GM04504 (cell line): ENCODE measurements around the gene ATP6V0D1.

Experiments used
- DNase-seq: peaks from one replicate; pipeline ENCODE4 v3.0.0-alpha.2; 2012; ENCODE audit warnings: low read depth

ATP6V0D1 gene

DNA sequence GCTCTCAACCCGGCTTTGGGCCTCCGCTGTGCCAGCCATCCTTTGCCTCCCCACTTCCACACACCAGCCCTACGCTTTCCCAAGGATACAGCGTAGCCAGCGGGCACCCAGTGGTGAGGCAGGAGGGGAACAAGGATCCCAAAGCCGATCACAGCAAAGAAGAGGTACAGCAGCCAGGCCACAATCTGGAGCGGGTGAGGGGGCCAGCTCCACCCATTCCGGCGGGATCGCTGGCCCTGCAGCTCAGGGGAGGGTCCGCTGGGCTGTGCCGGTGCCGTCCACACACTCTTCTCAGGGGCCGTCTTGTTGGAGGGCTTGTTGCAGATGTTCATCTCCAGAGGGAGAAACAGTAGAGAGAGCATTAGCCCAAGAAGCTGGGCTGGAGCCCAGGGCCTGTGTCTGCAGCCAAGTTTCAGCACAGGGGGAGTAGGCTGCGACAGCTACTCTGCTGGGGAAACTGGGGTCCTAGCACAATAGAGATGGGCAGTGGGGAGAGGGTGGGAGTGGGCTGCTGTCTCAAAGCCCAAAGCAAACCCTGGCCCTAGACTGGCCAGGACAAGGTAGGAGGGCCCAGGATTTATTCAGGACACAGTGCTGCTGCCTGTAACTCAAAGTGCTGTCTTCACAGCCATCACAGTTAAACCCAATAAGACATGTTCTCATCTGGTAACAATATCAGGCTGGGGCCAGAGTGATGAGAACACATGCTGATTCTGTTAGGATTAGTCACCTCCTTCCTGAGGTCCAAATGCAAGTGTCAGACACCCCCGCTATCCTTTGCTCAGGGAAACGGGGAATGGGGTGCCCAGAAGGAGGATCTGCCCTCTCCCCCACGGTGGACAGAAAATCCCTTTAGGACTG lies 74.6 kb downstream of the ATP6V0D1 start:
- DNase-seq = peak; percentile 81

DNA sequence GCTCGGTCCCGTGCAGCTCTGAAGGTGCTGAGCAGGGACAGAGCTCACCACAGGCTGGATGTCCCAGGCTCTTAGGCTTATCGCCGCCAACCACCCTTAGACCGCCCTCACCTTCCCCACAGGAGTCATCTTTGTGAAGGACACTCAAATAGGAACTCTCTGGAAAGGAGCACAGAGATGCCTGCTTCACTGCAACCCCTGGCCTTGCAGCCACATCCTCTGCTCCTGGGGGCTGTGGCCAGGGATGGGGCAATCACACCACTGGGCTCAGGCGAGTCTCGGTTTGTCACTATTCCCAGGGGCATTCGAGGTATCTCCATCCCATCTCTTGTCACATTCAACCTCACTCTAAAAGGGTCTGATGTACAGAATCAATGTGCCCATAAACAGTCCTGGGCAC lies 75.6 kb downstream of the ATP6V0D1 start:
- no peak for DNase-seq

DNA sequence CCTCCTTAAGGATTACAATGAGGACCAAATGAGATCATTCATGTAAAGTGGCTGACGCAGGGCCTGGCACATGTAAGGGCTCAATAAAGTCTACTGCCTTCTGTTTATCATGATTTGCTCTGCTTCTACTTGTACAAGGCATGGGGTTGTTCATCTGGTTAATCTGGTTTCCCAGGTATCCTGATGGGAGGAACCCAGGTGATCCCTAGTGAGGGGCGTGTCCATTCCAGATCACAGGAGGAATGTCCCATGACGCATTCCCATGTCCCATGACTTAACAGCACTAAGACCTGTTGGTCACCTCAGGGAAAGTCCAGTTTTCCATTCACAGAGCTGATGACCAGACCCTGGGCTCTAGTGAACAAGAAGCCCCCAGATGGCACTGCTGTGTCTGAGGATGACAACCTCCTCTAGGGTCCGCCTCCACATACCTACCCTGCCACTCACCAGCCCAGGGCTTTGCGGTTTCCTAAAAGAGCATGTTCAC lies 76.2 kb downstream of the ATP6V0D1 start:
- DNase-seq = no peak

DNA sequence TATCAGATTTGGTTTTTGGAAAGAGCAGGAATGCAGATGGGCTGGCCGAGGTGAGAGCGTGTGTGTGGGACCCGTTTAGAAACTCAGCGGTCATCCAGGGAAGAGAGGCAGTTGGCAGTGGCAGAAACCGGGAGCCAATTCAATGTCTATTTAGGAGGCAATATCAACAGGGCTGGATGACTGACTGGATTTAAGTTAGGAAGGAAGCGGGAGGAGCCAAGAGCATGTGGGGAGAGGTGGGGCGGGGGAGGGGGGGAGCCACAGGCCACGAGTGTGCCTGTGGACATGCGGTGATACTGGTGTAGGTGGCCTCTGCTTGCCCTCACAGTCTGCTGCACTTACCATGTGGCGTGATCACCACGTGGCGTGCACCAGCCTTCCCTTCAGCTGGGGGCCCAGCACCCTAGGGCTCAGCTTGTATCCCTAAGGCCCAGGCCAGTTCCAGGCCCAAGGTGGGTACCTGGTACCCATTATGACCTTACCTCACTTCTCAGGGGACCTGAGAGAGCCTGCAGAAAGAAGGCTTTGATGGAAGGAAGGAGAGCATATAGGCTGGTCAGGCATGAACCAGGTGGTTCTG lies 76.9 kb downstream of the ATP6V0D1 start:
- no peak for DNase-seq

DNA sequence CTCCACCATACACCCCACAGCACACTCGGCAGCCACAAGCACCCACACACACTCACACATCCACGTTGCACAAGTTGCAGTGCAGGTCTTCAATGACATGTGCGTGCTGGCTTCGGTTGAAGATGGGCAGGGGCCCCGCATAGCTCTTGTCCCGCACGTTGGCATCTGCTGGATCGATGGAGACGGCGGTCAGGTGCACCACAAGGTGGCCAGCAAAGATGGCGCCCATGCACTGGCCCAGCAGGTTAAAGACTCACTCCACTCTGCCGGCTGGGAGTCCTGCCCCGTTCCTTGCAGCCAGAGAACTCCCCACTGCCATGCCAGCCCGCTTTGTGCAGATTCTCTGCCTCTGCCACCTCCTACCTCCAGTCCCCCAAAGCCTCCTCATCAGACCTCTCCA lies 80.1 kb downstream of the ATP6V0D1 start:
- no peak for DNase-seq

DNA sequence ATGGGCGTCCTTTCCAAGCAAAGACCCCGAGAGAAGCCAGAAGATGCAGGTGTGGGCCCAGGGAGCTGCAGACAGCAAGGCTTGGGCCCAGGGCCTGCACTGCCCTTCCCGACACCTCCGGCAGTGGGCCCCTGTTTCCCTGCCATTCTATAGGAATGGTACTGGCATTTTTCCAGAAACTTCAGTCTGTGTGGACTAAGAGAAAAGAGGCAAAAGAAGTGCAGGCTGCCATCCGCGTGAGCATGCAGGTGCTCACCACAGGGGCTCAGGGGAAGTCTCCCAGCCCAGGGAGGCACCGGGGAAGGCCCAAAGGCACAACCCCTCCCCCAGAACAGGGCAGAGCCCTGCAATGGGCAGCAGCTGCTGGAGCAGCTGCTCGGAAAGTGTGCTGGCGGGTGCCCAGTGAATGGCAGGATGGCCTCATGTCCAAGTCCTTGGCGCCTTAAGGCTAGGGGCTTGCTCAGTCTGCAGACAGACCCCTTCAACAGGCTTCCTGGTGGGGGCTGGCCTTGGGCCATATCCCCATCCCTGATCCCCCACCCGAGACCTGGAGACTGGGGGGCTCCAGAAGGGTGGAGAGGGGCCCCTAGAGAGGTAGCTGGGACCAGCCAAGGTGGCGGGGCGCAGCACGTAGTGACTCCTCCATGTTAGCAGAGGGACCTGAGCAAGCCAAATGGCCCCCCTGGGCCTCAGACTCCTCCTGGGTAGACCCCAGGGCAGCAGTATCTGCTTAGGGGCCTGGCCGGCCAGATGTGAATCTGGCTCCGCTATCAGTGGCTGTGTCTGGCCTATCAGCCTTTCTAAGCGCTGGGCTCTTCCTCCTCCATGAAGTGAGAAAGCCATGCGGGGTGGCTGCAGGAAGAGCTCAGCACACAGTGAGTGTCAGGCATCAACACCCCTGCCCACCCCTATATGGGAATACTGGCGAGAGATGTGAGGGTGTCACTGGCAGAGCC lies 80.9 kb downstream of the ATP6V0D1 start:
- no peak for DNase-seq

DNA sequence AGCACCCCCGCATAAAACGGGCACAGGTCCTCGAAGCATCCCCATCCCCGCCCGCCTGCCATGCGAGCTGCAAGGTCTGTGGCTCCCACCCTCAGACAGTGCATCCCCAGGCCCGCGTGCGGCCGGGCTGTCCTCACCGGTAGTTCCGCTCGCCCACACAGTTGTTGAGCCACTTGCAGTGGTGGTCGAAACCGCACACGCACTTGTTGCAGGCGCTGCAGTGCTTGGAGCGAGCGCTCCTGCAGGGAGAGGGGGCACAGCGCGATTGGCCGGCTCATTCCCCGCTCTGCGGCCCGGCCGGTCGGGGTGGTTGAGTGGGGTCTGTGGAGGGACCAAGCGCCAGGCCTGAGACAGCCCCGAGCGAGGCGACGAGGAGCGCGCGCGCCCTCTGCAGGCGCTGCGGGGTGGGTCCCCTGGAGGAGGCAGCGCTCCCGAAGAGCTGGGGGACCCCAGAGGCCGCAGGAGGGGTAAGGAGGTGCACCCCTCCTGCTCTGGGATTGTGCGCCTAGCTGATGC lies 81.7 kb downstream of the ATP6V0D1 start:
- DNase-seq = no peak

DNA sequence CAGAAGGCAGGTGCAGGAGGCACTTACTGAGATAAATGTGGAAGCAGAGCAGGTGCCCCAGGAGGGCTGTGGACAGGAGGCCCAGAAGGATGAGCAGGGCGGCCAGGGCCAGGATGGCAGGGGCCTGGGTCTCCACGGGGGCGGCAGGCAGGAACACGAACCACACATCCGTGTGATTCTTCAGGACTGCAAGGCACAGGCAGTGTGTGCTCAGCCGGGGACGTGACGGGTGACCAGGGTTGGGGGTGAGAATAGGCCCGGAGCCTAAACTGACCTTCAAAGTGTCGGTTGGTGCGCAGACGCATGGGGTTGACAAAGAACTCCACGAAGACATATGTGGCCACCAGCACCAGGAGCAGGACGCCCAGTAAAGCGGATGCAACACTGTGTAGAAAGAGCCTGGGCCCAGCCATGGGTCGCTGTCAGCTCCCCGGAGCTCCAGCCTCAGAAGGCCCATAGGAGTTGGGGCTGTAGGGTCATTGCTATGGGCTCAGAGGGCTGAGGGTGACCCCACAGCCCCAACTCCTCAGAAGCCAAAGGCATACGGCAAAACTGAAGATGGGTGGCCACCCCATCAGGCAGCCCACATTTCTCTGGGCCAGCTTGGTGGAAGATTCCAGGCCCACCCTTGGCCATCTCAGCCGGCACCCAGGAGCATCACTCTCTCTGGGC lies 82.3 kb downstream of the ATP6V0D1 start:
- DNase-seq = no peak

DNA sequence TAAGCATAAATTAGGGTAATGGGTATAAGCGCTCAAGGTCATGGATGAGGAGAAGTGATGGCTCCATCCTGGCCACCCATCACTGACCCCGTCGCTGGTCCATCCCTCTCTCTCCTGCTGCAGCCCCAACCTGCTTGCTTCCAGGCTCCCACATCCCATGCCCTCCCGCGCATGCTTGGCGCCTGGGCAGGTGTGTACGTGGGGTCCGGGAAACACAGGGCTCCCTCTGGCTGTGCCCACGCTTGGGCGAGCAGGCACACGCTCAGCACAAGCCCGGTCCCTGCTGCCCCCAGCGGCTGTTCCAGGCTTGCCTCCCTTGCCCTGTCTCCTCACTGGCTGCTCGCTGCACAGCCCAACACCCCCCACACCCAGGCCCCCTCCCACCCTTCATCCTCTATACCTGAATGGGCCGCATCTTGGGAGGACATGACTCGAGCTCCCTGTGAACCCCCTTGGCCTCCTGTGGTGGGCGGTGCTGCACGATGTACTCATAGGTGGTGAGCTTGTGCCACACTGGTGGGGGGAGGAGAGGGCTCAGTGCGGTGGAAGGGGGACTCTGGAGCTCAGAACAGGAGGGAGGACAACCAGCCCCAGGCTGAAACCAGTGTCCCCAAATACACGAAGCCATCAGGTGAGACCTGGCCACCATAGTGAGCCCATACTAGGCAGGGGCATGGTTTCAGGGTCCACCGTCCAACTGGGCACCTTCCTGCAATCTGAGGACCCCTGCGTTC lies 83.0 kb downstream of the ATP6V0D1 start:
- DNase-seq = no peak

DNA sequence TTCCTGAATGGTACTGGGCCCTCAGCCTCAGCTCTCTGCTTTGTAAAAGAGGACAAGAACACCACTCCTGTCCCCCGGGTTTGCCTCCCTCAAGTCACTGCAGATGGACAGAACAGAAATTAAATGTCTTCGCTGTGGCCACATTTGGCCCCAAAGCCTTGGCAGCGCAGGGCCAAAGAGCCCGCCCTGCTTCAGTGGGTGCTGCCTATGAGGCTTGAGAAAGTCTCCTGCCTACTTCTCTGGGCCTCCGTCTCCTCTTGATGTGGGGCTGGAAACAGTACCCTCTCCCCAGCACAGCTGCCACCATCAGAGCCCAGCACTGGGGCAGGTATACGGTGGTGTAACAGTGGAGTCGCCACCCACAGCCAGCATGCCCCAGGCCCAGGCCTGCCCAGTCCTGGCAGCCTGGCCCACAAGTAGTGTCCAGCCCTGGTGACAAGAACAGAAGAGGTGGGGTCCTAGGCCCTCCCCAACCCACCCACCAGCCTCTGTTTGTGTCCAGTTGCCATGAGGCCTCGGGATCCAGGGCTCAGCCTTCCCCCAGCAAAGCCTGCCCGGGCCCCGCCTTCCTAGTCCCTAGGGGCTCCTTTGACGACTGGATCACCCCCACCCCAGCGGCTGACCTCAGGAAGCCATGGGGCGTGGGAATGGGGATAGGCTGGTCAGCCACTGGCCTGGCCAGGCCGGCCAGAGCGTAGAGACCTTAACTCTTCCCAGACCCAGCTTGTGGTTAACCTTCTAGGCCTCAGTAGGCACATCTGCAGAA lies 83.7 kb downstream of the ATP6V0D1 start:
- no peak for DNase-seq

DNA sequence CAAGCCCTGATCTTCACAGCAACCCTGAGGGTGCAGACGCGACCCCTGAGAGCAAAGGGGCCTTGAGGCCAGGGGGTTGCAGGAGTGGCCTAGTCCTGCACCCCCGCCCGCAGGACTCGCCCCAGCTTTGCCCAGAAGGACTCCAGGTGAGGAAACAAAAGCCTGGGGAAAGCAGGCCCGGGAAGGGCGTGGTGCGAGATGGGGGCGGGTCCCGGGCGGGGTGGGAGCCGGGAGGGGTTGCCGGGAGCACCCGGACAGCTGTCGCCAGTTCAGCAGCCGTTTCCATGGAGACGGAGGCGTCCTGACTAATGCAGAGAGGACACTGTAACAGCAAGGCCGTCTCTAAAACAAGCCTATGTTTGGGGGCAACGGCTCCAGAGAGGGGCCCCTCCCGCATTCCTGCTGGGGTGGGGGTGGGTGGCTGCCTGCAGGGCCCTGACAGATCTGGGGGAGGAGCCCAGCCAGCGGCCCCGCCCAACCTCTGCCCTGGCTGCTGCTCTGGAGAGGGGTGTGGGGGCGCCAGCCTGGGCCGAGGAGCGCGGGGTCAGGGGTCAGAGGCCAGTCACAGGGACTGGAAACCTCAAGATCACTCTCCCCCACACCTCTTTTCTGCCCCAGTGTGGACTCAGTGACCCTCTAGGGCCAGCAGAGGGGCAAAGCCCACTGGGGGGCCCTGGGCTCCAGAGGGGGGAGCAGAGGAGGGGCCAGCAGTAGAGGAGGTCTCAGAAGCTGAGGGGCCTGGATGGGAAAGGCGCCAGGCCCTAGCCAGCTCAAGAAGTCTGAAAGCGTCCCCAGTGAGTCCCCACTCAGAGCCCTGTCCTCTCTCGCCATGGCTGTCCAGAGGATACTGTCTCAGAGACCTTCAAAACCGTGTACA lies 84.6 kb downstream of the ATP6V0D1 start:
- DNase-seq = peak; percentile 75

DNA sequence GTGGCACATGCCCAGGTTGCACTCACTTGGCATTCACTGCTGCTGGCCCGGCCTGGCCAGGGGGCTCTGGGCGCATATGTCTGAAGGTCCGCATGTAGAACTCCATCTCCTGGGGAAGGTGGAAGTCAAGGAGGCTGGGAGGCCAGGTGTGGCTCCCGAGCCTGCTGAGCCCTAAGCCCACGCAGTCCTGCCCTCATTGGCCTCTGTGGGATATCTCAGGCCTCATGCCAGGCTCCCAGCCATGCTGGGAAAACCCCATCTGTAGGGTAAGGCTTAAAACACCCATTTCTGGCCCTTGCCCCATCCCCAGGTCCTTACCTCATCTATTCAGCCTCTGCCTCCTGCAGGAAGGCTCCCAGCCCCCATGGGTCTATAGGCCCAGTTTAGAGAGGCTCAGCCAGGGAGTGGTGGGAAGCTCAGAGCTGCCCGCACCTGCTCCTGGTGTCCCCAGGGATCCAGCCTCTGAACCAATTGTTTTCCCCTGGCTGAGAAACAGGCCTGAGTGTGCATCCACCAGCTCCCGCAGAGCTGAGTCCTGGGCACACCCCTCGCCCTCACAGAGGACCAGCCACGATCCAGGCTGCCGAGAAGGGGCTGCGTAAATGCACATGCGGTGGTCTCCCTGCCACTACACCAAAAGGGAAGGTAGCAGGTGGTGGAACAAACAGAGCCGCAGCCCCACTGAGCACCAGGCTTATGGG lies 85.3 kb downstream of the ATP6V0D1 start:
- no peak for DNase-seq

DNA sequence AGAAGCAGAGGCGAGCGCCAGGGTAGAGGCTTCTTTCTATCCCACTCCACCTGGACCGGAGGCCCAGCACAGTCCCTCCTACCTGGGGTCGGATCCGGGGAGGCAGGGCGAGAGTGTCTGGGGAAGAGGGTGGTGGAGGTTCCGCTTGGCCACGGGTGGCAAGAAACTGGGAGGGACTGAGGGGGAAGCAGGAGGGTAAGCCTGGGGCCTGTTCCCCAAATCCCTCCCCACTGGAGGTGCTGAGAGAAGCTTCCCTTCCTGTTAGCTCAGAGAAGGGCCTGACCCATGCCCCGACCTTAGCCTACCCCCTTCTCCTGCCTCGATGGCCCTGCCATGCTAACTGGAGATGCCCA lies 85.9 kb downstream of the ATP6V0D1 start:
- DNase-seq = no peak

DNA sequence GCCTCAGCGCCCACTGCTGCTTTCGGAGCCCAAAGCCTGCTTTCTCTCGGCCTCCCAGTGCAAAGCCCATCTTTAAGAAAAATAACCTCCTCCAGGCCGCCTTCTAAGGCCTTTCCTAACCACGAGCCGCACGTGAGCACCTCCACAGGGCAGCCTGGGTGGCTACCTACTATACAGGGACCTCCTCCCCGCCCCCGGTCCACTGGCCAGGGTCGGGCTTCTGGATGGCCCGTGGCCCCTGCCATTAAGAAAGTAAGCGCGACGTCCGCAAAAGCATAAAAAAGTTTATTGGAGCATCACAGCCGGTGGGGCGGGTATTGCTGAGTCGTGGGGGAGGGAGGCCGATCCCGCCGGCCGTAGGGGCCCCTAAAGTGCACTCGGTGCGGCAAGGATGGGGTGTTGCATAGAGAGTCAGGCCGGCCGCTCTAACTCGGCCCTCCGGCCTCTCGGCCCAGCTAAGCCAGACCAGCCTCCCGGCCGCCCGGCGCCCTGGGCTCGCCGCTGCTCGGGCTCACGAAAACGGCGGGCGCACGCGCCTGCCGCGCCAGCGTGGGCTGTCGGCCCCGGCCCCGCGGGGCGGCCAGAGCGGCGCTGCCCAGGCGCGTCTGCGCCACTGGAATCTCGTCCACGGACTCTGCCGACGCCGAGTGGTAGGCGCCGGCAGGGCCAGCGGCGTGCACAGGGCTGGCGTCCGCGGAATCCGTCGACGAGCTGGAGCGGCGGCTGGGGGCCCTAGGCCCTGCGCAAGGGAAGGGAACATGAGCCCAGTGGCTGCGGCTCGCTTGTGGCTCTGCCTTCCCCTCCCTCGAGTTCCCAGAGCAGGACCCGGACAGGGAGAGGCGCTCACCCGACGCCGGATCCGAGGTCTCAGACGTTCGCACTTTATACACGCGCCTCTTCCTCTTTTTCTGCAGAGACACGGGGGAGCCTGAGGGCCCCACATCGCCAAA lies 86.5 kb downstream of the ATP6V0D1 start:
- no peak for DNase-seq

DNA sequence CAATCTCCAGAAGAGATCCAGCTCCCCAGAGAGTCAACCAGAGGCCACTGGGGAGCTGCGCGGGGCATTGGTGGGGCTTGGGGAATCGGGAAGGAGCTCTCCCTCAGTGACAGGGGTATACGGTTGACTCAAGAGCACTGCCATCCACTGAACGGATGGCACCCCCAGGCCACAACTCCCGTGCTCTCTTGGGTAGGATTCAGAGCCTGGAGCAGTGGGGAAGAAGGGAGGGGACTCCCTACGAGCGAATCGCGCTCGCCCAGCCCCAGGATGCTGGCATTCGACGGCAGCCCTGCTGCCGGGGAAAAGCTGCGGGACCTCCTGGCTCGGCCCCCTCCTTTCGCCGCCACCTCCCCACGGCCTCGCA lies 87.2 kb downstream of the ATP6V0D1 start:
- no peak for DNase-seq

DNA sequence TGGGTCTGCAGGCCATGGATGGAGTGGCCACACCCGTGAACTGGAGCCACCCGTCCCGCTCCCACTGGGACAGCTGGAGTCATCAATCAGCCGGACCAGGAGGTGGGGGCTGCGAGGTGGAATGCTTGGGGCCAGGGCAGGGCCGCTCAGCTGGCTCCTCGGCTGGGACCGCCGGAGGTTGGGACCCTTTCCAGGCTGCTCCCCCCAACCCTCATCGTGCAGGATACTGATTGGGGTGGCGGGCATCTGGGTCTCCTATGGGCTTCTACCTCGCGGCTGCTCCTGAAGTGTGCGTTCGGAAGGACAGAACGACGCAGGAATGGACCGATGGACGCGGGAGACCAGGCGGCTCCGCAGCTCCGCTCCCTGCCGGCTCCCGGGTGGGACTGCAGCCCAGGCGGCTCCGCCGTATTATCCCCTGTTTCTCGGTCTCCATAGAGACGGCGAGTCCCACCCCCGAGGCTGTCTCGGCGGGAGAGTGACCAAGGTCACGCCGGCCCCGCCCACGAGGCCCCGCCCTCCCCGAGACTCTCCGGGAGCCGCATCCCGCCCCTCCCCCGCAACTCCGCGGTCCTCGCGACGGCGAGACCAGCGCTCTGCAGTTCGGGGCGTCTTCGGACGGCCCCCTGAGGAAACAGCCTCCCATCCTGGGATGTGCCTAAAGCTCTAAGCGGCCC lies 87.7 kb downstream of the ATP6V0D1 start, which contains the start of gene TPPP3:
TPPP3 (minus strand) TSS at position 388 of the 677 bp plus-strand sequence. CDS start 2,387 bp downstream, outside the sequence.
- peak; percentile 52 for DNase-seq
